ENCODE measurements around the gene RNF150. TPM values are rescaled to one million over a fixed set of nuclear protein-coding genes. Genes with fewer than 3 reads are reported as not detected.
A peak's percentile ranks its signal among the peaks of the same experiment; 100 is the strongest.

The RNF150 gene
- total RNA-seq, 1 donor from 2014 or later: 13.2 TPM

- ATAC-seq: no peak
- no peak for DNase-seq (ENCODE audit: low spot score)
Measured at GRCh38 chr4:141003193-141003592, 130.1 kb downstream of the RNF150 start.

DNA sequence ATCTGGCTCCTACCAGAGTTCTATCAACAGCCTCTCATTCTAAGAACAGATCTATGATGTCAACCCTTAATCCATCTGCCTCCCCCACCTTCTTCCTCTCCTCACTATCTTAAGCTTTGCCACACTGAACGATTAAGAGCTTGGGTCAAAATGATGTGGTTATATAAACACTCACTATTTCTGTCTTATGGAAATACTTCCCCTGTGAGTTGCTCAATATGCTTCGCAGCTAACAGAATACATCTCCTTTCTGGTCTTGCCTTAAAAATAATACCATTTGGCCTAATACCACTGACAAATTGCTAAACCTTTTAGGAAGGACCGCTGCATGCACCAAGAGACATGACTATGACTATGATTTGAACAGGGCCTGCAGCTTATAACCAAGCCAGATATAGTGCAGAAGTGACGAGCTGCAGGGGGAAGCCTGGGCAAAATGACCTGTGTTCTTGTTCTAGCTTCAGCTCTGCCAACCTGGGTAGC is 130.9 kb downstream of the RNF150 start:
- ATAC-seq: peak; percentile 68
- intact Hi-C loops (cut with DNase I): no loop called here
- no peak for DNase-seq (ENCODE audit: low spot score)

More at GRCh38 chr4:141003193-141003592, 130.1 kb downstream of the RNF150 start:
- intact Hi-C loops (cut with DNase I): no loop called here

DNA sequence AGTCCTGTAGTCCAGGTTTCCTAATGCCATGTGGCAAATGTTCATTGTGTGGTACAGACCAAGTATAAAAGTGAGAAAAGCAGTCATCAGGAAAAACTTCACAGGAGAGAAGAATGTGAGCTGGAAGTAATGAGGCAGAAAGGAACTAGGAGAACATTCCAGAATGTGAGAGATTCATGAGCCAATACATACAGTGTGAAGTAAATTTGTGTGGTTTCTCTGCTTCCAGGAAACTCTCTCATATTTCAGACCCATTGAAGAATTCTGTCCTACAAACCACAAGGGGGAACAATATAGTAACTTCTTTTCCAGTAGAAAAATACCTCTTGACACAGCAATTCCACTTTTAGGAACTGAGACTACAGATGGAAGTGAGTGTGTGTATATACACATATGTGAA is 136.5 kb downstream of the RNF150 start:
- ATAC-seq (peak; percentile 40), DNase-seq (ENCODE audit: low spot score) (no peak)
- intact Hi-C loops (cut with DNase I): no loop called here

DNA sequence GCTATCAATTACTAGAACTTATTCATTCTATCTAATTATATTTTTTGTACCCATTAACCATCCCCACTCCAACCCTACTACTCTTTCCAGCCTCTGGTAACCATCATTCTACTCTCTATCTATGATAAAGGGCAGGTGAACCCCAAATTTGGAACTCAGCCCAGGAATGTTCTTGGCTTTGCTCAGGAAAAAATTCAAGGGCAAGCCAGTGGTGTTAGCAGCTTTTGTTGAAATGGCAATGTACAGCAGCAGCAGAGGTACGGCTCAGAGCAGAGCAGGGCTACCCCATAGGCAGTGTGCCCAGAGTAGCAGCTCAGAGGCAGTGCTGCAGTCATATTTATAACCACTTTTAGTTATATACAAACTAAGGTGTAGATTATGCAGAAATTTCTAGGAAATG is 138.2 kb downstream of the RNF150 start:
- DNase-seq (ENCODE audit: low spot score): no peak
- ATAC-seq: peak; percentile 44
- intact Hi-C loops (cut with DNase I): no loop called here

DNA sequence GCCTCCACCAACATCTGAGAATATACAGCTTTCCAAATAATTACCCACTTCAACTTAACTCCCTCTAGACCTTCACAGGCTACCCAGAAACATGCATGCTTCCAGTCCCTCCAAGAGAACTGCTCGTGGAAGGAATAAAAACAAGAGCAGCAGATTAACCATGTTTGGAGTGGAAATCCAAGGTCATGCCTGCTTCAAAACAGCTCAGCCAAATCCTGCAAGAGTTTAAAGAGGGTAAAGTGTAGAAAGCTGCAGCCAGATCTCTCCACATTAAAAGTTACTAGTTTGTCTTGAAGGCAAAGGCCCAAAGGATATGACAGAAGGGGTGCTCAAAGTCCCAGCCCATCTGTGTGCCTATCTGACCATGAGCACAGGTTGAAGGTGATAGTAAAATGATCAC is 139.3 kb downstream of the RNF150 start:
- no peak for DNase-seq (ENCODE audit: low spot score)
- ATAC-seq: peak; percentile 26
- intact Hi-C loops (cut with DNase I): no loop called here

DNA sequence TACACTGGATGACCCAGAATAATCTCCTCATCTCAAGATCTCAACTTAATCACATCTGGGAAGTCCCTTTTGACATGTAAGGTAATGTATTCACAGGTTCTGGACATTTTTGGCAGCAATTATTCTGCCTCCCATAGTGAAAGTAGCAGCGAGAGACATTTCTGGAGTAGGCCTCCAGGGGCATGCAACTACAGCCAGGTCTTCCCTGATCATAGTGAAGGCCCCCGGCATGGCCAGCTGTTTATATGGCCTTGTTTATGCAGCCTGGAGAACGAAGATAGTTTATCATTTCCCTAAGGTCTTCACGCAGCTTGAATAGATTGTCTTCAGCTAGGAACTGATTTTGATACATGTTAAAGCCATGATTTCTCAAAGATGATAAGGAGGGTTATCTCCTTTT is 139.9 kb downstream of the RNF150 start:
- intact Hi-C loops (cut with DNase I): no loop called here
- ATAC-seq (no peak), DNase-seq (ENCODE audit: low spot score) (no peak)

DNA sequence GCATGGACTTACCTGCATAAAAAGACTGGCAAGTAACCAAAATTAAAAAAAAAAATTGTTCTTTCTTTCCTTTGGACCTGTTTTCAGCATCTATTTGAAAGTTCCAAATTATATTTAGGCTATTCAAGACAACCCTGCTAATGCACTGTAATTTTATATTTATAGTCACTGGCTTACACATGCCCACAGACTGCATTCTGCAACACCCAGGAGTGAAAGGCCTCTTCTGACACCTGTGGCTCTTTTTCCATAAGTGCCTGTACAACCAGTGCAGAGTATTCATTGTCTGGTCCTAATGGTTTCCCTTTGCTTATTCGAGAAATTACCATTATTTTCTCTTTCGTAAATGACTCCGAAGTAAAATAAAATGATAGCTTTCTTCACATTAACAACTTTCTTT is 143.3 kb downstream of the RNF150 start:
- intact Hi-C loops (cut with DNase I): no loop called here
- ATAC-seq (no peak), DNase-seq (ENCODE audit: low spot score) (no peak)

DNA sequence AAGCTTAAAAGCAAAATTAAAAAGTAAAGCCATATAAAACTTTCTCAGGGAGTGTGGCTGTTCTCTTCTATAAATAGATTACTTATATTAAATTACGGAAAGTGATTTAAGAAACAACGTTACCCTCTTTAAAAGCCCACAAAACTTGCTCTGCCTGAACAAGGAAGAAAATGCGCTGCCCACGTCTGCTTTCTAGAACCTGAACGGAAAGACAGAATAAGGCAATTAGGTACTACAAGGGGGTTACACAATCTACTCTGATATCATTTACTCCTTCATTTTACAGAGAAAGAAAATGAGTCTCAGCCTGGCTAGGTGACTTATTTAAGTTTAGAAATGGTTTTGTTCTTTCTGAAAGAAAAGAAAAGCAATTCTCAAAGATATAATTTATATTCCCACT is 147.2 kb downstream of the RNF150 start:
- DNase-seq (ENCODE audit: low spot score): no peak
- intact Hi-C loops (cut with DNase I): no loop called here
- no peak for ATAC-seq

GRCh38 chr4:140982613-140983340 is 150.5 kb downstream of the RNF150 start:
- no peak for DNase-seq (ENCODE audit: low spot score)
- no peak for ATAC-seq

GRCh38 chr4:140980426-140981200 is 152.7 kb downstream of the RNF150 start:
- intact Hi-C loops (cut with DNase I): no loop called here
- DNase-seq (ENCODE audit: low spot score) (no peak), ATAC-seq (no peak)

More at GRCh38 chr4:140982613-140983340, 150.5 kb downstream of the RNF150 start:
- intact Hi-C loops (cut with DNase I): no loop called here

- intact Hi-C loops (cut with DNase I): no loop called here
- ATAC-seq (no peak), DNase-seq (ENCODE audit: low spot score) (no peak)
Measured at GRCh38 chr4:140976768-140977167, 156.5 kb downstream of the RNF150 start.

DNA sequence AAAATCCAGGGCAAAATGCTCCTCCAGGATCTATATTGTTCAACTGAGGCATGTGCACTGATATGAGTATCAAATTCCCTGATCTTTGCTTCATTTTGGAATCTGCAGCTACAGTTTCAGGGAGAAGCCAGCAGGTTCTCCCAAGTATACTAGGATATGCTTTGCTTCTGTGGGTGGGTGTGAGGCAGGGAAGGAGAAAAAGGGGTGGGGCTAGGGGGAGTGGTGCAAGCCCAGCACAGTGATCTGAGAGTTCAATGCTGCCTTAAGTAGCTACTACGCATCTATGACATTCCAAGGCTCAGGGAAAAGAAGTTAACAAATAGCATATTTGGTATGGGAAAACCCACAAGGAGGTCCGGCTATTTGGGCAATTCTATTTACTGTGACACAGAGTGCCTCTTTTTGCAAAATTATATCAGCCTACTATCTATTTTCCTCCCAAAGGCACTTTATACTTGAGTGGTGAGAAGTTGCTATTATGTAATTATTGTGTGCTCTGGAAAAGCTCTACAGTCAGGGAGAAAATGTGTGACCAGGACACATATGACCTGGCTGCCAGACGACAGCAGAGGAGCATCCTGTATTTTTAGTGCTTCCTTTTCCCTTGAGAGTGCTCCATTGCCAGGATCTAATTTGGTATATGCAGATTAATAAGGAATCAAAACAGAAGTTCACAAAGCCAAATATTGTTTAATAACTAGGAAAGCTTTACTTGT is 162.0 kb downstream of the RNF150 start:
- ATAC-seq (no peak), DNase-seq (ENCODE audit: low spot score) (no peak)
- intact Hi-C loops (cut with DNase I): no loop called here

DNA sequence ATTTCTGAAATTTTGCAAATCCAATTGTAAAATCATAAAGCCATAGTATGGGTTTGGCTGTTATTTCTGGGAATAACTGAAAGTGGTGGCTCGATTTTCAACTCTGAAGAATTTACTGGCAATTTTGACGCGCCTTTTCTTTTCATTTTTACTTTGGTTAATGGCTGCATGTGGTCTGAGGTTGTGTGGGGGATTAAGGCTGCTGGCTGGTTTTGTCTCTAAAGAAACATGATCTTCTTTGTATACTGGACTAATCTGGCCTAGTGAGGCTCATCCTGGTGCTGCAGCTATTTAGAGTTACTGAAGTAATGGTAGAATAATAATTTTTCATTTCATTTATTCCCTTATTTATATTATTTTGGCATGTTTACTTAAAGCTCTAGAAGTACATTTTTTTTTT is 164.0 kb downstream of the RNF150 start:
- no peak for DNase-seq (ENCODE audit: low spot score)
- intact Hi-C loops (cut with DNase I): loop anchor here (5.0 kb wide), 1 partner anchor 1793 kb away; no protein-coding TSS in a partner anchor
- ATAC-seq: no peak

- intact Hi-C loops (cut with DNase I): loop anchor here (5.0 kb wide), 1 partner anchor 1794 kb away; no protein-coding TSS in a partner anchor
- DNase-seq (ENCODE audit: low spot score): no peak
- no peak for ATAC-seq
Measured at GRCh38 chr4:140968371-140968770, 164.9 kb downstream of the RNF150 start.

- intact Hi-C loops (cut with DNase I): no loop called here
- ATAC-seq (no peak), DNase-seq (ENCODE audit: low spot score) (no peak)
Measured at GRCh38 chr4:140963883-140964282, 169.4 kb downstream of the RNF150 start.

GRCh38 chr4:140955641-140956040 is 177.6 kb downstream of the RNF150 start:
- intact Hi-C loops (cut with DNase I): no loop called here
- ATAC-seq: peak; percentile 55
- DNase-seq (ENCODE audit: low spot score): no peak

GRCh38 chr4:140952717-140953116 is 180.6 kb downstream of the RNF150 start:
- no peak for DNase-seq (ENCODE audit: low spot score)
- intact Hi-C loops (cut with DNase I): no loop called here
- ATAC-seq: no peak

GRCh38 chr4:140947506-140947905 is 185.8 kb downstream of the RNF150 start:
- DNase-seq (ENCODE audit: low spot score): no peak
- intact Hi-C loops (cut with DNase I): no loop called here
- ATAC-seq: no peak

- intact Hi-C loops (cut with DNase I): no loop called here
- DNase-seq (ENCODE audit: low spot score) (no peak), ATAC-seq (no peak)
Measured at GRCh38 chr4:140945106-140945505, 188.2 kb downstream of the RNF150 start.

DNA sequence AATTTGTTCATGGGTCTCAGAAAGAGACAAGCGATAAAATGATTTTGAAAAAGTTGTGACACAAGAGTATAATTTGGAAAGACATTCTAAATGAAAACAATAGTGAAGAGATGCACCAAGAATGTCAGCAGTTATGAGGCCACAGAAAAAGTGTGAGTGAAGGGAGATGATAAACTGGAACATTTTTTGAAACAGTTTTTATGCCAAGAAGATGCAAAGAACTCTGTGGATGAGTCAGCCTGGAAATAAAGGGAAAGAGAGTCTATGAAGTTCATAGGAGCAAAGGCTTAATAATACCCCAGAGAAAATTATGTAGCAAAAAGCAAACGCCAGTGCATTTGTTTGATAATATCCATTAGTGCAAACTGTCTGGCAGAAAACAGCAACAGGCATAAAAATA is 188.7 kb downstream of the RNF150 start:
- DNase-seq (ENCODE audit: low spot score): no peak
- intact Hi-C loops (cut with DNase I): no loop called here
- no peak for ATAC-seq
